HEK293 (cell line): Measurements from ENCODE around the gene ASXL3.

Experiments used
- CTCF ChIA-PET: fragments of 350-600 bp; formaldehyde crosslinking; extraction: SDS; loops from one replicate; lab custom pipeline; 2021; ENCODE audit warnings: antibody characterized with exemption; lab: Yijun Ruan, JAX
- POLR2A ChIA-PET: fragments of 300-600 bp; formaldehyde crosslinking; extraction: SDS; loops from one replicate; lab custom pipeline; 2020; ENCODE audit warnings: antibody characterized with exemption, inconsistent platforms; lab: Yijun Ruan, JAX
- H3K27ac ChIP-seq: fragments of 200-500 bp; sonication (Bioruptor generic); 2 replicates; pipeline ENCODE4 v1.5.1; 2014; ENCODE audit warnings: low read depth, low read length, control low read depth, inconsistent platforms; ENCODE audit errors: extremely low read depth
- H3K36me3 ChIP-seq, 2 experiments: fragments of 200-500 bp in 1 of 2; sonication (Bioruptor generic) in 1 of 2; 1 replicate in 1 of 2; 2 replicates in 1 of 2; pipeline ENCODE4 v1.5.1; 2014 to 2017; ENCODE audit warnings: inconsistent platforms in 2 of 2, low read length in 2 of 2; ENCODE audit not compliant: control insufficient read depth in 2 of 2, insufficient read depth in 1 of 2
- H3K4me1 ChIP-seq: fragments of 200-500 bp; sonication (Bioruptor generic); 2 replicates; pipeline ENCODE4 v1.5.1; 2014; ENCODE audit warnings: mild to moderate bottlenecking, low read length, inconsistent platforms; ENCODE audit not compliant: control insufficient read depth, insufficient read depth
- H3K4me3 ChIP-seq: 2 replicates; pipeline ENCODE4 v1.5.1; 2011; ENCODE audit warnings: low read depth, mild to moderate bottlenecking, control low read depth, low read length, moderate library complexity
- H3K9me3 ChIP-seq: fragments of 200-500 bp; sonication (Bioruptor generic); 2 replicates; pipeline ENCODE4 v1.5.1; 2014; ENCODE audit warnings: low read depth, low read length, inconsistent platforms; ENCODE audit not compliant: control insufficient read depth, insufficient read depth
- HOXA7 ChIP-seq: sonication (generic); formaldehyde crosslinking; IDR thresholded peaks from 2 replicates; pipeline ENCODE4 v1.8.1; 2022; ENCODE audit warnings: missing genetic modification reagents, borderline replicate concordance
- IKZF3 ChIP-seq: fragments of 450-650 bp; IDR thresholded peaks from 2 replicates; pipeline ENCODE4 v1.5.0; 2018; ENCODE audit warnings: missing biosample characterization, mild to moderate bottlenecking, missing genetic modification characterization, moderate library complexity
- OSR2 ChIP-seq: fragments of 450-650 bp; formaldehyde crosslinking; IDR thresholded peaks from 2 replicates; pipeline ENCODE4 v1.5.1; 2016; ENCODE audit warnings: missing biosample characterization, missing genetic modification characterization
- PRDM10 ChIP-seq: fragments of 450-650 bp; formaldehyde crosslinking; IDR thresholded peaks from 2 replicates; pipeline ENCODE4 v1.5.1; 2016; ENCODE audit warnings: missing biosample characterization, missing genetic modification characterization
- TCF7L2 ChIP-seq: IDR thresholded peaks from 2 replicates; pipeline ENCODE4 v1.6.1; 2011; ENCODE audit warnings: low read depth, mild to moderate bottlenecking, inconsistent platforms, low read length, moderate library complexity, borderline replicate concordance
- ZNF10 ChIP-seq: fragments of 450-650 bp; formaldehyde crosslinking; IDR thresholded peaks from 2 replicates; pipeline ENCODE4 v1.5.1; 2017; ENCODE audit warnings: missing biosample characterization, missing genetic modification characterization
- ZNF132 ChIP-seq: fragments of 450-650 bp; formaldehyde crosslinking; IDR thresholded peaks from 2 replicates; pipeline ENCODE4 v1.5.1; 2017; ENCODE audit warnings: missing biosample characterization, missing genetic modification characterization, borderline replicate concordance
- ZNF138 ChIP-seq: fragments of 450-650 bp; formaldehyde crosslinking; IDR thresholded peaks from 2 replicates; pipeline ENCODE4 v1.5.1; 2016; ENCODE audit warnings: missing biosample characterization, missing genetic modification characterization, borderline replicate concordance
- ZNF140 ChIP-seq: fragments of 450-650 bp; formaldehyde crosslinking; IDR thresholded peaks from 2 replicates; pipeline ENCODE4 v1.5.1; 2016; ENCODE audit warnings: missing biosample characterization, missing genetic modification characterization
- ZNF211 ChIP-seq: fragments of 450-650 bp; formaldehyde crosslinking; IDR thresholded peaks from 2 replicates; pipeline ENCODE4 v1.5.1; 2016; ENCODE audit warnings: low read depth, missing biosample characterization, missing genetic modification characterization
- ZNF223 ChIP-seq: fragments of 450-650 bp; formaldehyde crosslinking; IDR thresholded peaks from 2 replicates; pipeline ENCODE4 v1.5.1; 2016; ENCODE audit warnings: missing biosample characterization, missing genetic modification characterization
- ZNF426 ChIP-seq: fragments of 450-650 bp; formaldehyde crosslinking; IDR thresholded peaks from 2 replicates; pipeline ENCODE4 v1.5.1; 2017; ENCODE audit warnings: missing biosample characterization, missing genetic modification characterization, mild to moderate bottlenecking, inconsistent platforms, moderate library complexity
- ZNF548 ChIP-seq: fragments of 450-650 bp; formaldehyde crosslinking; IDR thresholded peaks from 2 replicates; pipeline ENCODE4 v1.5.1; 2016; ENCODE audit warnings: missing biosample characterization, missing genetic modification characterization
- ZNF558 ChIP-seq: fragments of 450-650 bp; formaldehyde crosslinking; IDR thresholded peaks from 2 replicates; pipeline ENCODE4 v1.5.1; 2016; ENCODE audit warnings: missing biosample characterization, missing genetic modification characterization
- ZNF596 ChIP-seq: fragments of 450-650 bp; IDR thresholded peaks from 2 replicates; pipeline ENCODE4 v1.5.0; 2018; ENCODE audit warnings: missing biosample characterization, mild to moderate bottlenecking, missing genetic modification characterization, moderate library complexity
- ZNF677 ChIP-seq: fragments of 450-650 bp; IDR thresholded peaks from 2 replicates; pipeline ENCODE4 v1.5.0; 2018; ENCODE audit warnings: missing biosample characterization, mild to moderate bottlenecking, missing genetic modification characterization, moderate library complexity
- ZNF785 ChIP-seq: fragments of 450-650 bp; formaldehyde crosslinking; IDR thresholded peaks from 2 replicates; pipeline ENCODE4 v1.5.1; 2016; ENCODE audit warnings: missing biosample characterization, missing genetic modification characterization
- ZNF843 ChIP-seq: fragments of 450-650 bp; formaldehyde crosslinking; IDR thresholded peaks from 2 replicates; pipeline ENCODE4 v1.5.1; 2016; ENCODE audit warnings: missing biosample characterization, missing genetic modification characterization
- ZSCAN18 ChIP-seq: fragments of 450-650 bp; formaldehyde crosslinking; IDR thresholded peaks from 2 replicates; pipeline ENCODE4 v1.5.1; 2016; ENCODE audit warnings: missing biosample characterization, missing genetic modification characterization
- ZSCAN4 ChIP-seq: fragments of 450-650 bp; formaldehyde crosslinking; IDR thresholded peaks from 2 replicates; pipeline ENCODE4 v1.5.1; 2017; ENCODE audit warnings: missing biosample characterization, missing genetic modification characterization

ASXL3 gene

GRCh38 chr18:33744032-33744697, 166.1 kb downstream of the ASXL3 start:
- H3K9me3 ChIP-seq = no peaks in the 10 kb centered on the region
- H3K27ac ChIP-seq = no peak overlapping the region
- H3K4me1 ChIP-seq = no peaks in the 10 kb centered on the region
- H3K36me3 ChIP-seq = peaks cover 0 to 34% of the 10 kb centered on the region in 2 experiments; a peak in 1 of 3 replicates
- ChIA-PET CTCF (interaction anchor here (2.6 kb wide), 1 partner anchor 9 kb away, joined by 9 read pairs; no protein-coding TSS in a partner anchor), POLR2A (no interaction called here)
- TF ChIP-seq ZNF211 (tag by site-specific recombination) = no peak
- no peak for TF ChIP-seq ZNF677 (tag by site-specific recombination)
- no peak for TF ChIP-seq ZNF140 (tag by site-specific recombination)
- no peak for TF ChIP-seq IKZF3 (tag by site-specific recombination)
- TF ChIP-seq TCF7L2 = no peak
- TF ChIP-seq ZNF548 (tag by site-specific recombination) = no peak
- no peak for TF ChIP-seq ZNF10 (tag by site-specific recombination)
- TF ChIP-seq ZSCAN18 (tag by site-specific recombination) = no peak
- TF ChIP-seq ZNF785 (tag by site-specific recombination) = no peak
- no peak for TF ChIP-seq OSR2 (tag by site-specific recombination)
- no peak for TF ChIP-seq ZNF426
- no peak for TF ChIP-seq ZNF843
- no peak for TF ChIP-seq ZSCAN4
- TF ChIP-seq PRDM10 (tag by site-specific recombination) = no peak
- TF ChIP-seq HOXA7 (CRISPR knock-in tag) = no peak
- TF ChIP-seq ZNF558 (tag by site-specific recombination) = no peak
- no peak for TF ChIP-seq ZNF138
- TF ChIP-seq ZNF132 (tag by site-specific recombination) = no peak
- no peak for TF ChIP-seq ZNF223
- TF ChIP-seq ZNF596 (tag by site-specific recombination) = no peak
- no peak overlapping the region for H3K4me3 ChIP-seq
